ENCODE results near the gene SNAP47.
A peak's percentile ranks its signal among the peaks of the same experiment; 100 is the strongest.

SNAP47 gene

DNA sequence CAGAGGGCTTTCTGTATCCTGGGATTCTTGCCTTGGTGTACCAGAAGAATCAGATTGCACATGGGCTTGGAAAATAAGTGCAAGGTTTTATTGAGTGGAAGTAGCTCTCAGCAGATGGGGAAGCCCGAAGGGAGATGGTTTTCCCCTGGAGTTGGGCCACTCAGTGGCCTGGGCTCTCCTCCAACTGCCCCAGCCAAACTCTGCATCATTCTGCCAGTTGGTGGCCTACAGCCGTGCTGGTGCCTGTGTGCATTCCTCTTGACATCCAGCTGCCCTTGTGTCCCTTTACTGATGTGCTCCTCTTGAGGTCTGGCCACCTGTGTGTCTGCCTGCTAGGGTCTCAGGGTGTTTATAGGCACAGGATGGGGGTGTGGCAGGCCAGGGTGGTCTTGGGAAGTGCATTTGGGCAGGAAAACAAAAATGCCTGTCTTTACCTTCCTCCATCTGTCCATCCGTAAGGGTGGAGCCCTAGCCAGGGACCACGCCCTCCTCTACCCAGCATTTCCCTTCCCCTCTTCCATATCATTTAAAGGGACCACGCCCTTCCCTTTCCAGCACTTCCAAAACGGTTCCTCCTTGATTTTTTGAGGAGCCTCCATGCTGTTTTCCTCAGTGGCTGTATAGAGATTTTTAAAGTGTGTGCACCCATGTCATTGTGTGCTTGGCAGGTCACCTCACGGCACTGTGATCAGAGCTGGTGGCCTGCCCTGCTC lies 18.9 kb downstream of the SNAP47 start:
- DNase-seq: no peak

DNA sequence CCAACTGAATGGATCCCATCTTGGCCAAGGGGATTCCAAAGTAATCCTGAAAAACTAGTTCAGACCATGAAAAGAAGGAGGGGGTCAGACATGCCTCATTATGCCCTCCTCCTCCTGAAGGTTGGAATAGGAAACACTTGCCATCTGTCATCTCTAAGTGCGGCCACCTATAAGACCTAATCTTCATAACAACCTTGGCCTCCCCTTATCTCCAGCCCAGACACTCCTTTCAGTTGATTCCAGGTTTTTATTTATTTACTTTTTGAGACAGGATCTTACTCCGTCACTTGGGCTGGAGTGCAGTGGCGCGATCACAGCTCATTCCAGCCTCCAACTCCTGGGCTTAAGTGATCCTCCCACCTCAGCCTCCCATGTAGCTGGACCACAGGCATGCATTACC lies 19.7 kb downstream of the SNAP47 start:
- DNase-seq: no peak

DNA sequence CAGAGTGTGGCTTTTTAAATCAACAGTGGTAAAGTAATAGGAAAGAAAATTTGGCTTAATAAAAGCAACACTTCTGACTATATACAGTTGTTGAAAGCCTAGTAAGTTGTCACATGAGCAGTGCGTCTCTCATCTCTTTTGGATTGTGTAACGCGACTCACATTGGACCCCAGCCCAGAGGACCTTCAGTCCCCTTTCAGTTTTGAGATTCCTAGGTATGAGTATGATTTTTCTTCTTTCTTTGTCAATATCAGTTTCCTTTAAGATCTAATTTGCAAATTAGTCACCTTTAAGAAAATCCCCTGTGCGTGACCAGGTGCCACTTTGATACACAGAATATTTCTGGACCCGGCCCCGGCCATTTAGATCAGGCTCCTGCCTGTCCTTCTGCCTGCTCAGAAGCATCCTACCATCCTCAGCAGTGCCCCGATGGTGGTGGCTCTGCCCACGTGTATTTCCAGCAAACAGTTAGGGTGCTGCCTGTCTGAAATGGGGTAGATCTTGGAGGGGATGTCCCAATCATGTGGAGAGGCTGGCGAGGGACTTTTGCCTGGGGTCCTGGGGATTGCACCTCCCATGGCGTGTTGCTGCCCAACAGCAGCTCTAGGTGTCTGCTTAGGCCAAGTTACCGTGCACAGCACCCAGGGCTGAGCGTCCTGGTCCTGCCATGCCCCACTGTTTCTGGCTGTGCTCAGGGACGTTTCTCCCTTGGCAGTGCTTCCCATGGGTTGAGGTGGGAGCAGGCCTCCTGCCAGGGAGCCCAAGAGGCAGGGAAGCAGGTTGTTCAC lies 21.1 kb downstream of the SNAP47 start:
- DNase-seq: no peak

DNA sequence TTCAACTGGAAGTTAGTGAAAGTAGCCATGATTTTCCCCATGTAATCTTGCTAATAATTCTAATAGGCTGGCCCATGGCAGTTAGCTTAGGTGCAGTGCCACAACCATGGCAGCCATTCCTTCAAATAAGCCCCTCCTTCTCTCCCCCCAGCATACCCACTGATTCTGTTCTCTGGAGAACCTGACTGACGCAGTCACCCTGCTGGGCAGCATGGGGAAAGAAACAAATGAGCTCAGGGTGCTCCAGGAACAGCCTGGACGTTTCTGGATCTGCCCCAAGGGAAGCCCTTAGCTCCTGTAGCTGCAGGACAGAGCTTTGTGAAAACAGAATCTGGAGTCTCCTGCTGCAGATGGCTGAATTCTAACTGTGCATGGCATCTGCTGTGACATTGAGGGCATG lies 22.5 kb downstream of the SNAP47 start:
- DNase-seq: no peak

DNA sequence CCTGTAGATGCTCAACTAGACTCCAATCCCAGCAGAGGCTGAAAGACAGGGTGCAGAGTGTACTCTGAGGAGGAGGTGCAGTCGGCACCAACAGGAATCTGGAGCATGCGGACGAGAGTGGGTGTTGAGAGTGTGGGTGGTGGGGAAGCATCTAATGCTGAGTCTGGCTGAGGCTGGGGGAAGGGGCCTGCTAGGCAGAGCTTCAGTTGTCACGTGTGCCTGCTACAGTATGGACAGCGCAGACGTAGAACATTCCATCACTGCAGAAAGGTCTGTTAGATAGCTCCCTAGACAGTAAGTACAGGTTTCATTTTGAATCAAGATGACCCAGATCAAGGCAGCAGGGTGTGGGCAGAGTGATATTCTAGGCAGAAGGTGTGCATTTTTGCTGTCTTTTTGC lies 23.1 kb downstream of the SNAP47 start:
- DNase-seq: no peak

DNA sequence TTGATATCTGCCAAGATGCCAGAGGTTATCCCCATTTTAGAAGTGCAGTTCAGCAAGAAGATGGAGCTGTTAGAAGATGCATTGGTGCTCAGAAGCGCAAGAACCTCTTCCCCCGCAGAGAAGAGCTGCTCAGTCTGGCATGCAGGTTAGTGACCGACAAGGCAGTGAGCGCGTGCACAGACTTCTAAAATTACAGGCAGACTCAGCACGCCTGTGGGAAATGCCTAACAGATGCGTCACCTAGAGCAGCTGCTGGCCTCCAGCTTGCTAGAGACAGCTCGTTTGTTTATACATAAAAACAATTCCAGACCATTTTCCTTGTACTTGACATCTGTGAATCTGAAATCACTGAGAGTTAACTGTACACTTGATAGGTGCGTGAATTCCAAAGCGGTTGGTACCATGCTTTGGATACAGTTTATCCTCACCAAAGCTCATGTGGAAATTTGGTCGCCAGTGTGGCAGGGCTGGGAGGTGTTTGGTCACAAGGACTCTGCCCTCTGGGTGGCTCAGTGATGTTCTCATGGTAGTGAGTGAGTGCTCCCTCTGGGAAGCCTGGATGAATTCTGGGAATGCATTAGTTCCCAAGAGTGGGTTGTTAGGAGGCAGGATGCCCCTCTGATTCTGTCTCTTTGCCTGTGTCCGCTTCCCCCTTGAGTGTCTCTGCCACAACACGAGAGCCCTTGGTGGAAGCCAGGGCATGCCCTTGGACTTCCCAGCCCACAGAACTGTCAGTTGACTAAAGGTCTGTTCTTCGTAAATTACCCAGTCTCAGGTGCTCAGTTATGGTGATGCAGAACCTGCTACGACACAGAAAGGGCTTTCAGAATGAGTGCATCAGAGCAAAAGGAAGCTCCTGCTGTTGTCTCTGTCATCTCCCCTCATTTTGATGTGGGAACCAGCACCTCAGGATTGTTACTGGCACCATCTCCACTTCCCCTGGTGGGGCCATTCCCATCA lies 24.4 kb downstream of the SNAP47 start:
- no peak for DNase-seq

DNA sequence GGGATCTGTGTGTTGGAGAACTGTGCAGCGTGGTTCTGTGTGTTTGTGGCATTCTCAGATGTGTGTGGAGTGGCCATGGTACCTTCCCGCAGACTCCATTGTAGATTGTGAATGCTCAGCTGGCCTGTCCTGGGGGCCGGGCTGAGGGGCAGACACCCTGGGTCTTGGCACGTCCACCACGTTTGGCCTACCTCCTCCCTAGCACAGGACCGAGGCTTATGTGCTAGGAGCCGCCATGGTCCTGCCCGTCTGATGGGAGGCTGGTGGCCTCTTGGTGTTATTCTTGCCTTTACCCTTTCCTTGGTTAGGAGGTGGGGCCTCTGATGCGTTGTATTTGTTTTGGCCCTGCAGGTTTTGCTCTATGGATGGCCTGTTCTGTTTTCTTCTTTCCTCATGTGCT lies 25.1 kb downstream of the SNAP47 start:
- no peak for DNase-seq

DNA sequence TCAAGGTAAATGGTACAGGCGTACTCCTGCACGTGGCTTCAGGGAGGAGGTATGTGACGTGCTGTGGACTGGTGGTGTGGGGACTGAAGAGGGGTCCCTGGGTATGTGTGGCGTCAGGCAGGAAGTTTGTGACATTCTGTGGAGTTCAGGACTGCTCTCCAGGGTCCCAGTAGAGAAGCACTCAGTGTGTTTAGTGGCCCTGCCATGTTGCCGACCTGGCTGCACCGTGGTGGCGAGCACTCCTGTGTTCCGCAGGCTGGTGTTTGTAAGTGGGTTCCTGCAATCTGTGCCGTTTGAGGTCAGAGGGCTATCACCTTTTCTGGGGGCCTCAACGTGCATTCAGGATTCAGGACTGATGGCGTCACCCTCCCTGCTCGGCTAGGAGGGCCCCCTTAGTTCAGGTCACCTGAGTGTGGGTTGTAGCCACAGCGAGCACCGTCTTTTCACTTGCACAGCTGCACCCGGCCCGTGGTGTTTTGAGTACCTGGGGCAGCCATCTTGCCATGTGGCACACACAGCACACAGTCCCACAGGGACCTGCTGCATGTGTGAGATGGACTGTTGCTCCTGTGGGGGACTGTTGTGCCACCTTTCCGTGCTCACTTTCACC lies 26.5 kb downstream of the SNAP47 start:
- DNase-seq: no peak

DNA sequence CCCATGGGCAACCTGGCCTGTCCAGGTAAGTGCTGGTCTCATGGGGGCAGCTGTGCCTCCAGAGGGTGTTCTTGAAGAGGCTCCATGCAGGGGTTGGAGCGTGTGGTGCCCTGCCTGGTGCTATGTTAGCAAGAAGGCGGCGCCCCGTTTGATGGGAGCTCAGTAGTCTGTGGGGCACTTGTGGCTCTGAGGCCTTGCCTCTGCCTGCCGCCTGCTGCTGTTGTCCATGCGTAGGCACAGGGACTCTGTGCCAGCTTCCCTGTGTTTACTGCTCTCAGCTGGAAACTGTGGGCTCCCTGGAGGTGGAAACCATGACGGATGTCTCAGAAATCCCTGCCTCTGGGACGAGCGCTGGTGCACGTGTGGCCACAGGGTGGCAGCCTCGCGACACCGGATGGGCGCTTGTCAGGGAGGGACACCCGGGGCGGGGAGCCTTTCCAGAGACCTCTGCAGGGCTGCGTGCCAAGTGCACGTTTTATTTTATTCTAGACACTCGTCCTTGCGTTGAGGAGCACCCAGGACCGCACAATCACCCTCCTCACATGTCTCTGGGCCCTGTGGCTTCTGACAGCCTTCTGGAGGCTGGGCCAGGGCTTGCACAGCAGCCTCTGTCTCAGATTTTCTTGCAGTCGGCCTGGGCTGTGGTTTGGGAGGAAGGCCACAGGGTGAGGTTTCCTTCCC lies 27.1 kb downstream of the SNAP47 start:
- peak; percentile 92 for DNase-seq

DNA sequence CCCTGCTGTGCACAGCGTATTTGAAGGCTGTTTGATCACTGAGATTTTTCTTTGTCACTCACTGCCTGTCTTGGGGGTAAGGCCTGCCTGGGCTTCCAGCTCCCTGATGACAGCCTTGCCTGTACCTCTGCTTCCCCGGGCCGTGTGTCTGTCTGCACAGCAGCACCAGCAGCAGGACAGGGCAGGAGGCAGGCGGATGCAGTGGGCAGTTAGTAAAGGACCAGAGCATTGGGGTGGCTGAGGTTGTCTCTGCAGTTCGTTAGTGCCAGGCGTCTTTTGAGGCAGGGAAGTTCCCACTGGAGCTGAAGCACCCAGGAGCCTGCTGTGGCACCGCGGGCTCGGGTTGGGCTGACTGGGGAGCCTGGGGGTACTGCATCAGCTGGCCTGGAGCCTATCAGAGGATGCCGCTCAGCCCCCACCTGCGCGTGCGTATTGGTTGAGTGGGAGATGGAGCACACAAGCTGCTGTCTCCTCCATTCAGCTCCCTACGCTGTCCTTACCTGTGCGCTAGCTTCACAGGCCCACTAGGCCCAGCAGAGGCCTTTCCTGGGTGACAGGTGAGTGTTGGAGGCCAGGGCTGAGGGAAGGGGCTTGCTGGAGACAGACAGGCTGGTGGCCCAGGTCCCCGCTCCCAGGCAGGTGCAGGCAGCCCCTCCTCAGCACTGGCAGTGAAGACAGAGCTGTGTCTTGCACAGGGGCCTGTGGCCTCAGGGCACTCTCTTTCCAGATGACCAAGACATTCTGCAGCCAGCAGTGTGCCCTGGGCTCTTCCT lies 28.2 kb downstream of the SNAP47 start:
- no peak for DNase-seq

DNA sequence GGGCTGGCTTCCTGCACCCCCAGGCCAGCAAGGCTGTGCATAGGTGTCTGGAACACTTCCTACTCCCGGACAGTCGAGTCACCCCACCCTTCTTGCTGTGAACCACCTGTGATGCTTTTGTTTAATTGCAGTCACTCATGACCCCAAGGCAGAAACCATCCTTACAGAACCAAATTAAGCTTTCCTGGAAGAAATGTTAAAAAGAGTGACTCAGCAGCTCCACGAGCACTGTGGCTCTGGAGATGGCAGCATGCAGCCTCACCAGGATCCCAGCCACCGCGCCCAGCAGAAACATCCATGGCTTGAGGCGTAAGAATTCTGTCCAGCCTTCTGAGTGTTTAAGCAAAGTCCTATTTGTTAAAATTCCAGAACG lies 28.8 kb downstream of the SNAP47 start:
- no peak for DNase-seq

DNA sequence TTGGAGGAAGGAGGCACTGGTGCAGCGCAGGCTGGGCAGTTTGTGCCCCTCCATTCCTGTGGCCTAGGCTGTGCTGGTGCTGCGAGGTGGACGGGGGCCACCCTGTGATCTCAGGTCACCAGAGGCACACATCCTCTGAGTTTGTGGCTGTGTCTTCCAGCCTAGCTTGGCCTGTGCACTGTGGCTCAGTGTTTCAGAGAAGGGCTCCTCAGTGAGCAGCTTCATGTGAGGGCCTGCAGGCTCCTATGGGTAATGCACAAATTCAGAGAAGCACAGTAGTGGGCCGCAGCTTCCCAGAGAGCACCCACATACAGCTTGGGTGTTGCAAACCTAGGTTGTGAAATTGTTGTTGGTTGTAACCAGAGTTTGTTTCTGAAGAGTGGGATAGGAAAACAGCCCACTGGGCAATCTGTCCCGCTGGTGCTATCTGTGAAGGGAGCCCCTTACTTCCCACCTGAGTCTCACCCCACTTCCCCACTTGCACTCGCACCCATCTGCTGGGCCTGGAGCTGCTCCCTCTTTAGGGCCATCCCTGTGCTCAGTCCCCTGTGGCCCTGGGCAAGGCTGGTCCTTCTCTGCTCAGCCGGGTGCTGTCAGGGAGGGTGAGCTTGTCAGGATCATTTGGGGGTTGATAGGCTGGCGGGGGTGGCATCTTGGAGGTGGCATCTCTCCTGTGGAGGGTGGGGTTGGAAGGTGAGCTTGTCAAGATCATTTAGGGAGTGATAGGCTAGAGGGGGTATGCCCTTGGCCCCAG lies 30.2 kb downstream of the SNAP47 start:
- DNase-seq: no peak

DNA sequence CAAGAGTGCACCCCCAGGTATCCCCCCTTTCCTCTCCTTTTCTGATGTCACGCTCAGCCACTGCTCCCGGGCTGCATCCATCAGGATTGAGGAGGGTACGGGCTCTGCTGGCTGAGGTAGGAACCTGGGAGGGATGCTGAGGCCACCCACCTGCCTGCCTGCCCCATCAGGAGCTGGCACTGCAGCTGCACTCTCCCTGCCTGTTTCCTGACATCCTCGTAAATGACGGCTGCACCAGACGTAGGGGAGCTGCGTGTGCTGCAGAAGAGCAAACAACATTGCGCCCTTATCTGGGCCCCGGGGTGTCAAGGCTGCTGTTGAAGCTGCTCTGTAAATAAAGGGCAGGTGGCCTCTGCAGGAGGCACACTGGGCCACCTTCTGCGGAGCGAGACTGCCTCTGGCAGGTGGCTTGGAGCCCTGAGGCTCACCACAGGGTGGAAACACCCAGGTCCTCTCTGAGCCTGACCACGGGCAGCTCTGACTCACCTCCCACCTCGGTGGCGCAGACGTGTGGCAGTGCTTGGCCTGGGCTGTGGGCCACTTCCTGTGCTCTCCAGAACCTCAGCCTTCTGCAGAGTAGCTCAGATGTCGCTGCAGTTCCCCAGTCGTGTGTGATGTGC lies 30.9 kb downstream of the SNAP47 start:
- DNase-seq: peak; percentile 97

DNA sequence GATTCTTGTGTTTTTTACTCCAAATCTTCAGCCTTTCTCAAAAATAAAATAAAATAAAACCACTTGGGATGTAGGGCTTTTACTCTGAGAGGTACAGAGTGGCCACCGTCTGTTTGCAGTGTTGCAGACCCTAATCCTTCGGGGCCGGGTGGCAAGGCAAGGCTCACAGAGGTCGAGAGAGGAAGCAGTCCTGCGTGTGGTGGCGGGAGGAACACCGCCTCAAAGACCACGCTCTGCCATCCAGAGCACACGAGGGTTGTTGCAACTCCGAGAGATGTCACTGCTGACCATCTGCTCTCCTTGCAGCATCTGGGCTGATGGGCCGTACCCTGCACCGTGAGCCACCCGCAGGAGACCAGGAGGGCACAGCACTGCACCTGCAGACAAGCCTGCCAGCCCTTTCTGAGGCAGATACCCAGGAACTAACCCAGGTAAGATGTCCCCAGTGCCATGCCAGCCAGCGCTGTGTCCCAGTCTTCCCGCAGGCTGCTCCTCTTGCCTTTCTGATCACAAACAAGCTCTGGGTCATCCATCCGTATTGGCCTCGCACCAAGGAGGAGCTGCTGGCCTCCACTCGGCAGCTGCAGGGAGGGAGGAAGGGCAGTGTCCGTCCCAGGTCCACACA lies 31.5 kb downstream of the SNAP47 start:
- no peak for DNase-seq

DNA sequence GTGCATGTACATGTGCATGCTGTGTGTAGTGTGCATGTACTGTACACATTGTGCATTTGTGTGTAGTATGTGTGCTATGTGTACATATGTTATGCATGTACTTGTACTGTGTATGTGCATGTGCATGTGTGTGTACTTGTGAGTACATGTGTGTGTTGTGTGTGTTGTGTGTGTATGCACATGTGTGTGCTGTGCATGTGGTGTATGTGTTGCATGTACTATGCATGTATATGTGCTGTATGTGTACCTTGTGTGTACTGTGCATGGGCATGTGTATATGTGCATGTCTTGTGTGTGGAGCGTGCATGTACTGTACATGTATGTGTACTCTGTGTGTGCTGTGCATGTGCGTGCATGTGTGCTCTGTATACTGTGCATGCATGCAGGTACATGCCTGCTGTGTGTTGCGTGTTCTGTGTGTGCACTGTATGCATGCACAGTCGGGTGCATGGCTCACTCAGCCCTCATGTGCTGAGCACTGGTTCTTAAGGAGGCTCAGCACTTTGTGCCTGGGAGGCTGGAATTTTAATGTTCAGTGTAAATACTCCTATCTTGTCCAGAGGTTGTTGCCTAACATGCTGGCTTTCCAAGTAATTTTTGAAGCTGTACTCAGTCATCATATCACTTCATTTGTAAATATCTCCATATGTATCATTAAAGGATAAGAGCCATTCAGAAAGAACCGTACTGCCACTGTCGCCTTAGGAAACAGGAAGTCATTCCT lies 32.3 kb downstream of the SNAP47 start:
- DNase-seq: no peak

DNA sequence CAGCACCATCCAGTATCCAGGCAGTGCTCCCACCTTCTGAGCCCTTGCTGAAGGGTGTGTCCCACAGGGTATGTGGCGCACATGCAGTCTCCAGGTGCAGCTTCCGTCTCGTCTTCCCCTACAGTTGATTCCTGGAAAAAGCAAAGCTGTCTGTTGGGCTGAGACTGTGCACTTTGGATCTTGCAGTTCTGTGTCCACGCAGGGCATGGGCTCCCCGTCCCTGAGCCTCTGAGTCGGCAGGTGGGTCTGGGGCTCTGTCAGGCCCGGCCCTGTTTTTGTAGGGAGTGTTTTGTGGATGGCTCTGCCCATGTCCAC lies 32.8 kb downstream of the SNAP47 start:
- no peak for DNase-seq

DNA sequence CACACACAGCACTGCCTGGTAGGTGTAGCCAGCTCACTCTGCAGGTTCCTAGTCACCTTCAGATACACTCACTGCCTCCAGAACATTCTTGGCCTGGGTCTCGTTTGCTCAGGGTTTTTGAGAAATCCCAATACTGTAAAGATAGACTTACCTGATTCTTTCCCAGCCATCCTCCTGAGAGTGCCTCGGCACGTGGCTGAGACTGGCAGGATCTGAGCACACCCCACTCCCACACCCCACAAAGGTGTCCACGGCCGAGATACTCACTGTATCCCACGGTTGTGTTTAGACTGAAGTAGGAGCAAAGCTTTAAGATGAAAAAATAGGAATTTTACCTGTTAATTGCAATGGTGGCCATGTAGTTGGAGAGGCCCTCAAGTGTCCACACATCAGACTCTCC lies 33.4 kb downstream of the SNAP47 start:
- DNase-seq: no peak

DNA sequence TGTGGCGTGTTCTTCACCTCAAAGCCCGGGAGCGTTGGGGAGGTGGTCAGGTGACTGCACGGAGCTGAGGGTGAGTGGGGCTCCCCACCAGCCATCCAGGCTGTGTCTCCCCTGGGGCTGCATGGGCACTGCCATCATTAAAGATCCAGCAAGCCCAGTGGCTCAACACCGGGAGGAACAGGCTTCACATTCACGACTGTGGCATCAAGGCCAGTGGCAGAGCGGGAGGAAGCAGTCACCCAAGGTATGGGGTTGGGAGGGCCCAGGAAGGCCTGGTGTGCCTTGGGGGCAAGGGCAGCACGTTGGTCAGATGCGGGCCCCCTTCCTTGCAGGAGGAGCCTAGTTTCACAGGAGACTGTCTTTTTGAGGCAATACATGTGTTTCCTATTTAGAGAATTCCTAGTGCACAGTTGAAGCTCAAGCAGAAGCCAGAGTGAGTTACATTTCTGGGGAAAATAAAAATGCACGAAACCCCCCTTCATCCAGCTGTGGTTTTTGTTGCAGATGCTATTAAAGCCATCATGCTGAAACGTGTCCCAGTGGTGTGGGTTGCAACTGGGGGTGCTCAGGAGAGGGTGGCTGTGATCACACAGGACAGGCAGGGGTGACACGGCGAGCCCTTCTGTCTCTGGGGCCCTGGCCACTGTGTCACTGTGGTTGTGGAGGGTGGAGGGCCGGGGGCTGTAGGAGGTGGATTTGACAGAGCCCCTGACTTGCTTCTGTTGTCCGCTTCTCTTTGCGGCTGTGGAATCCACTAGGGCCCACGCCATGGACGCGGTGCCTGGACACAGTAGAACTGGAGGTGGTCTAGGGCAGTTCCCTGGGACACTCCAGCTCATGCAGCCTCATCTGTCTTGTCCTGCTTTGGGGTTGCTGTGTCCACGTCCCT lies 34.1 kb downstream of the SNAP47 start:
- no peak for DNase-seq

Measured in NCI-H510A (cell line).